PC-3 (cell line): ENCODE data around the gene FPGS. TPM values are rescaled to one million over a fixed set of nuclear protein-coding genes. Genes with fewer than 3 reads are reported as not detected.

ENCODE experiments used
- ATAC-seq: fragments of 200-7000 bp; cut with Tn5 transposase; 2 replicates; pipeline ENCODE4 v1.9.1; 2020; ENCODE audit warnings: mild to moderate bottlenecking, moderate library complexity
- BruUV-seq: library from RNA; stranded (reverse); fragments of 400-500 nt; replicated peaks from 2 replicates; lab custom pipeline; 2021; lab: Mats Ljungman, UMichigan
- CTCF ChIA-PET: fragments of 300-600 bp; sonication (Branson Sonifier 250); formaldehyde crosslinking; loops from one replicate; lab custom pipeline; 2022; ENCODE audit warnings: antibody characterized with exemption; lab: Charles Lee
- POLR2A ChIA-PET: fragments of 300-600 bp; sonication (Branson Sonifier 250); formaldehyde crosslinking; loops from one replicate; lab custom pipeline; 2022; ENCODE audit warnings: antibody characterized with exemption; ENCODE audit not compliant: unreplicated experiment; lab: Charles Lee
- DNase-seq: peaks from one replicate; pipeline ENCODE4 v3.0.0-alpha.2; 2015
- H2AFZ ChIP-seq: fragments of 300-600 bp; sonication (generic); 2 replicates; pipeline ENCODE4 v1.6.0; 2016; ENCODE audit warnings: antibody characterized with exemption, low read length
- H3F3A ChIP-seq: fragments of 300-600 bp; sonication (generic); one replicate; pipeline ENCODE4 v1.6.0; 2017; ENCODE audit warnings: antibody characterized with exemption, low read length, control low read depth, mild to moderate bottlenecking; ENCODE audit not compliant: unreplicated experiment
- H3K27ac ChIP-seq: fragments of 300-600 bp; sonication (generic); 2 replicates; pipeline ENCODE4 v1.5.1; 2016; ENCODE audit warnings: mild to moderate bottlenecking, low read length
- H3K27me3 ChIP-seq: fragments of 300-600 bp; sonication (generic); 2 replicates; pipeline ENCODE4 v1.6.1; 2016; ENCODE audit warnings: low read length, mixed read lengths
- H3K36me3 ChIP-seq: fragments of 300-600 bp; sonication (generic); 2 replicates; pipeline ENCODE4 v1.6.1; 2016; ENCODE audit warnings: low read depth, mixed run types, low read length, mixed read lengths
- H3K4me1 ChIP-seq: fragments of 300-600 bp; sonication (generic); 2 replicates; pipeline ENCODE4 v1.5.1; 2016; ENCODE audit warnings: low read length; ENCODE audit not compliant: insufficient read depth
- H3K4me2 ChIP-seq: fragments of 300-600 bp; sonication (generic); 2 replicates; pipeline ENCODE4 v1.6.0; 2016; ENCODE audit warnings: low read length
- H3K4me3 ChIP-seq: fragments of 300-600 bp; sonication (generic); 2 replicates; pipeline ENCODE4 v1.5.1; 2016; ENCODE audit warnings: mild to moderate bottlenecking, low read length, mixed read lengths
- H3K79me2 ChIP-seq: fragments of 300-600 bp; sonication (generic); 2 replicates; pipeline ENCODE4 v1.6.1; 2017; ENCODE audit warnings: low read length, mixed read lengths
- H3K9ac ChIP-seq: fragments of 300-600 bp; sonication (generic); 2 replicates; pipeline ENCODE4 v1.6.0; 2016; ENCODE audit warnings: mild to moderate bottlenecking, low read length
- H3K9me2 ChIP-seq: fragments of 300-600 bp; sonication (generic); replicated peaks from 2 replicates; pipeline ENCODE4 v1.6.1; 2016; ENCODE audit warnings: mixed run types, low read length, mixed read lengths
- H3K9me3 ChIP-seq: fragments of 300-600 bp; sonication (generic); 2 replicates; pipeline ENCODE4 v1.6.1; 2016; ENCODE audit warnings: low read length, mixed read lengths
- H4K20me1 ChIP-seq: fragments of 300-600 bp; sonication (generic); 2 replicates; pipeline ENCODE4 v1.6.1; 2016; ENCODE audit warnings: low read length, mixed read lengths
- EZH2 ChIP-seq: fragments of 300-600 bp; sonication (generic); IDR thresholded peaks from one replicate; pipeline ENCODE4 v1.6.1; 2017; ENCODE audit warnings: antibody characterized with exemption, mild to moderate bottlenecking, low read length; ENCODE audit not compliant: unreplicated experiment
- EZH2phosphoT487 ChIP-seq: fragments of 300-600 bp; sonication (generic); IDR thresholded peaks from 2 replicates; pipeline ENCODE4 v1.6.1; 2018; ENCODE audit warnings: mild to moderate bottlenecking, antibody characterized with exemption, low read length, borderline replicate concordance
- intact Hi-C: fragments of 100-400 bp; cut with micrococcal nuclease; formaldehyde crosslinking; loops from 2 replicates; pipeline ENCODE4 v1.9.0; 2023
- total RNA-seq: library from RNA; depleted of rRNA; stranded (reverse); fragments of >200 nt; gene quantifications from 2 replicates; pipeline ENCODE4 v1.2.3, GENCODE V29; 2014
- TF ChIP-seq, protein P1 (sequence below): fragments of 300-600 bp; sonication (generic); conservative IDR thresholded peaks from 2 replicates; pipeline ENCODE4 v1.5.1; 2017; ENCODE audit warnings: antibody characterized with exemption, low read depth, mild to moderate bottlenecking, low read length

The FPGS gene
- total RNA-seq, 1 experiment from 2014 or later = 78.5 TPM

DNA sequence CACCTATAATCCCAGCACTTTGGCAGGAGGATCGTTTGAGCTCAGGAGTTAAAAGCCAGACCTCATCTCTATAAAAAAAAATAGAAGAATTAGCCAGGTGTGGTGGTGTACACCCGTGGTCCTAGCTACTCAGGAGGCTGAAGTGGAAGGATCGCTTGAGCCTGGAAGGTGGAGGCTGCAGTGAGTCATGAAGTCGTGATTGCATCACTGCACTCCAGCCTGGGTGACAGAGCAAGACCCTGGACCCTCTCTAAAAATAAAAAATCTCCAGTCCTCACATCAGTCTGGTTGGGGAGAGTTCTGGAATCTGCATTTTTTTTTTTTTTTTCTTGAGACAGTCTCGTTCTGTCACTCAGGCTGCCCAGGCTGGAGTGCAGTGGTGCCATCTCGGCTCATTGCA is 9.3 kb downstream of the FPGS start:
- ChIA-PET POLR2A (no interaction called here), CTCF (no interaction called here)
- H4K20me1 ChIP-seq = no peaks in the 10 kb centered on the region
- no peak for ATAC-seq
- BruUV-seq = no TSS peak
- no peaks in the 10 kb centered on the region for H3K4me1 ChIP-seq
- no peak overlapping the region for H3K27ac ChIP-seq
- no peaks in the 10 kb centered on the region for H3F3A ChIP-seq
- DNase-seq = no peak
- TF ChIP-seq EZH2 (no peak), EZH2phosphoT487 (no peak)
- TF ChIP-seq, protein P1, sequence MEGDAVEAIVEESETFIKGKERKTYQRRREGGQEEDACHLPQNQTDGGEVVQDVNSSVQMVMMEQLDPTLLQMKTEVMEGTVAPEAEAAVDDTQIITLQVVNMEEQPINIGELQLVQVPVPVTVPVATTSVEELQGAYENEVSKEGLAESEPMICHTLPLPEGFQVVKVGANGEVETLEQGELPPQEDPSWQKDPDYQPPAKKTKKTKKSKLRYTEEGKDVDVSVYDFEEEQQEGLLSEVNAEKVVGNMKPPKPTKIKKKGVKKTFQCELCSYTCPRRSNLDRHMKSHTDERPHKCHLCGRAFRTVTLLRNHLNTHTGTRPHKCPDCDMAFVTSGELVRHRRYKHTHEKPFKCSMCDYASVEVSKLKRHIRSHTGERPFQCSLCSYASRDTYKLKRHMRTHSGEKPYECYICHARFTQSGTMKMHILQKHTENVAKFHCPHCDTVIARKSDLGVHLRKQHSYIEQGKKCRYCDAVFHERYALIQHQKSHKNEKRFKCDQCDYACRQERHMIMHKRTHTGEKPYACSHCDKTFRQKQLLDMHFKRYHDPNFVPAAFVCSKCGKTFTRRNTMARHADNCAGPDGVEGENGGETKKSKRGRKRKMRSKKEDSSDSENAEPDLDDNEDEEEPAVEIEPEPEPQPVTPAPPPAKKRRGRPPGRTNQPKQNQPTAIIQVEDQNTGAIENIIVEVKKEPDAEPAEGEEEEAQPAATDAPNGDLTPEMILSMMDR = no peak
- H2AFZ ChIP-seq = no peak overlapping the region
- H3K4me3 ChIP-seq = no peak overlapping the region
- no peaks in the 10 kb centered on the region for H3K9me3 ChIP-seq
- H3K9ac ChIP-seq = no peak overlapping the region
- H3K36me3 ChIP-seq = peaks cover 12% of the 10 kb centered on the region
- H3K79me2 ChIP-seq = no peaks in the 10 kb centered on the region
- no peaks in the 10 kb centered on the region for H3K9me2 ChIP-seq
- no peak overlapping the region for H3K4me2 ChIP-seq
- H3K27me3 ChIP-seq = no peaks in the 10 kb centered on the region
- intact Hi-C loops = no loop called here

DNA sequence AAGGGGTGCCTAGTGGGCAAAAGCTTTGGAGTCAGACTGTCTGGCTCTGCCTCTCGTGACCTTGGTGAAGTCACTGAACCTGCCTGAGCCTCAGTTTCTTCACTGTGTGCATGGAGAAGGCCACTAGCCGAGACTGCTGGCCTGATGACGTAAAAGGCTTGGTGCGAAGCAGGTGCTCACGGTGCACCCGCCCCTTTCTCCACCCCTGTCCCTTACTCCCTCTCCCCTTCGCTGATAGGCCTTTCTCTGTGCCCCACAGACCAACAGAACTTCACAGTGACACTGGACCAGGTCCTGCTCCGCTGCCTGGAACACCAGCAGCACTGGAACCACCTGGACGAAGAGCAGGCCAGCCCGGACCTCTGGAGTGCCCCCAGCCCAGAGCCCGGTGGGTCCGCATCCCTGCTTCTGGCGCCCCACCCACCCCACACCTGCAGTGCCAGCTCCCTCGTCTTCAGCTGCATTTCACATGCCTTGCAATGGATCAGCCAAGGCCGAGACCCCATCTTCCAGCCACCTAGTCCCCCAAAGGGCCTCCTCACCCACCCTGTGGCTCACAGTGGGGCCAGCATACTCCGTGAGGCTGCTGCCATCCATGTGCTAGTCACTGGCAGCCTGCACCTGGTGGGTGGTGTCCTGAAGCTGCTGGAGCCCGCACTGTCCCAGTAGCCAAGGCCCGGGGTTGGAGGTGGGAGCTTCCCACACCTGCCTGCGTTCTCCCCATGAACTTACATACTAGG is 10.4 kb downstream of the FPGS start:
- peaks cover 10% of the 10 kb centered on the region; the same call in 1 of the 2 replicates for H3K36me3 ChIP-seq

More for the DNA sequence above, 10.4 kb downstream of the FPGS start:
- ATAC-seq (no peak), DNase-seq (no peak)
- H3K4me3 ChIP-seq = no peak overlapping the region
- TF ChIP-seq, protein P1 = no peak
- no peak for TF ChIP-seq EZH2phosphoT487
- TF ChIP-seq EZH2 = no peak
- no peaks in the 10 kb centered on the region for H3K9me3 ChIP-seq
- no peaks in the 10 kb centered on the region for H3F3A ChIP-seq
- H3K27me3 ChIP-seq = no peaks in the 10 kb centered on the region
- POLR2A ChIA-PET = no interaction called here
- H2AFZ ChIP-seq = no peak overlapping the region
- H3K9ac ChIP-seq = no peak overlapping the region
- no TSS peak for BruUV-seq
- H3K9me2 ChIP-seq = no peaks in the 10 kb centered on the region
- CTCF ChIA-PET = no interaction called here
- H3K27ac ChIP-seq = no peak overlapping the region
- no peak overlapping the region for H3K4me2 ChIP-seq
- H3K4me1 ChIP-seq = no peaks in the 10 kb centered on the region
- H4K20me1 ChIP-seq = no peaks in the 10 kb centered on the region
- no peaks in the 10 kb centered on the region for H3K79me2 ChIP-seq
- intact Hi-C loops = no loop called here
